Stimulated activated CD8-positive, alpha-beta memory T cell treated with anti-CD3 and anti-CD28 coated beads, Interleukin-2, amount 100 ng/mL, for 1 hour (primary cell): Measurements from ENCODE around the gene PLD1.
"Not testable (repeated sequence)": the region's sequence is repeated elsewhere in the genome, so short reads cannot be mapped to it uniquely, and the experiment has no call there.

Source experiments
- DNase-seq, 2 donors: peaks; one replicate each; pipeline ENCODE4 v3.0.0-alpha.2; 2020; ENCODE audit warnings: low read depth in 2 of 2

Gene PLD1, protein sequence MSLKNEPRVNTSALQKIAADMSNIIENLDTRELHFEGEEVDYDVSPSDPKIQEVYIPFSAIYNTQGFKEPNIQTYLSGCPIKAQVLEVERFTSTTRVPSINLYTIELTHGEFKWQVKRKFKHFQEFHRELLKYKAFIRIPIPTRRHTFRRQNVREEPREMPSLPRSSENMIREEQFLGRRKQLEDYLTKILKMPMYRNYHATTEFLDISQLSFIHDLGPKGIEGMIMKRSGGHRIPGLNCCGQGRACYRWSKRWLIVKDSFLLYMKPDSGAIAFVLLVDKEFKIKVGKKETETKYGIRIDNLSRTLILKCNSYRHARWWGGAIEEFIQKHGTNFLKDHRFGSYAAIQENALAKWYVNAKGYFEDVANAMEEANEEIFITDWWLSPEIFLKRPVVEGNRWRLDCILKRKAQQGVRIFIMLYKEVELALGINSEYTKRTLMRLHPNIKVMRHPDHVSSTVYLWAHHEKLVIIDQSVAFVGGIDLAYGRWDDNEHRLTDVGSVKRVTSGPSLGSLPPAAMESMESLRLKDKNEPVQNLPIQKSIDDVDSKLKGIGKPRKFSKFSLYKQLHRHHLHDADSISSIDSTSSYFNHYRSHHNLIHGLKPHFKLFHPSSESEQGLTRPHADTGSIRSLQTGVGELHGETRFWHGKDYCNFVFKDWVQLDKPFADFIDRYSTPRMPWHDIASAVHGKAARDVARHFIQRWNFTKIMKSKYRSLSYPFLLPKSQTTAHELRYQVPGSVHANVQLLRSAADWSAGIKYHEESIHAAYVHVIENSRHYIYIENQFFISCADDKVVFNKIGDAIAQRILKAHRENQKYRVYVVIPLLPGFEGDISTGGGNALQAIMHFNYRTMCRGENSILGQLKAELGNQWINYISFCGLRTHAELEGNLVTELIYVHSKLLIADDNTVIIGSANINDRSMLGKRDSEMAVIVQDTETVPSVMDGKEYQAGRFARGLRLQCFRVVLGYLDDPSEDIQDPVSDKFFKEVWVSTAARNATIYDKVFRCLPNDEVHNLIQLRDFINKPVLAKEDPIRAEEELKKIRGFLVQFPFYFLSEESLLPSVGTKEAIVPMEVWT

DNA sequence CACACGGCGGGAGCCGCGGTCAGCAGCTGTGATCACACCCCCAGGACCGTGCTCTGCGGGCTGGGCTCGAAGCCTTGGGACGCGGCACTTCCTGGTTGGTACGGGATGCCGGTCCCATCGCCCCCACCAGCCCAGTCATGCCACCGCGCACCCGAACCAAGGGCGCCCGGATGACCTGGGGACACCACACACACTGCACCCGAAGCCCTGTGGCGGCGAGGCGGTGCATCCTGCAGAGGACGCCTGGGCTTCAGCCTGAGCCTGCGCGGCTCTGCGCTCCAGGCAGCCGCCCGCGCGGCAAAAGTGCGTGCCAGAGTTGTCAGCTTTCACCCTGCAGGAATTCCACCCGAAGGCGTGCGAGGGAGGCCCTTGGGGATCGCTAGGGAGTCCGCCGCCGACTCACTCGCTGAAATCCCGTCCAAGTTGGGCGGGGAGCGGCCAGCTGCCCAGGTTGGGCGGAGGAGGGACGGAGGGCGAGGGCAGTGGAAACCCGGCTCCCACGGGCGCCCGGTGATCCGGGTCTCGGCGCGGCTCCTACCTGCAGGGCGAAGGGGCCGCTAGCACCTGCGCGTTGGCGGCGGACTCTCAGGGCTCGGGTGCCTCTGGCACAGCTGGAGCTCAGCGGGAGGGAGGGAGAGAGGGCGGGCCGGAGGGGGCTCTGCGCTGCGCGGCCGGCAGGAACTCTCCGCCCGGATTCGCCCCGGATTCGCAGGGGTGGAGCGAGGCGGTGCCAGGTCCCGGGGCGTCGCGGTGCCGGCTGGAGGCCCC, at the start of gene PLD1:
Gene PLD1 (minus strand): TSS at position 623 of the 768 bp plus-strand sequence. CDS start 72,432 bp downstream, outside the sequence.
- peak in 1 of 2 donors; percentile 21 for DNase-seq

DNA sequence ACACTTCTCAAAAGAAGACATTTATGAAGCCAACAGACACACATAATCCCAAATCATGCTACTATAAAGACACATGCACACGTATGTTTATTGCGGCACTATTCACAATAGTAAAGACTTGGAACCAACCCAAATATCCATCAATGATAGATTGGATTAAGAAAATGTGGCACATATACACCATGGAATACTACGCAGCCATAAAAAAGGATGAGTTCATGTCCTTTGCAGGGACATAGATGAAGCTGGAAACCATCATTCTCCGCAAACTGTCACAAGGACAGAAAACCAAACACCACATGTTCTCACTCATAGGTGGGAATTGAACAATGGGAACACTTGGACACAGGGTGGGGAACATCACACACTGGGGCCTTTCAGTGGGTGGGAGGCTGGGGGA, 48.5 kb upstream of the PLD1 start:
- DNase-seq = not testable (repeated sequence)

DNA sequence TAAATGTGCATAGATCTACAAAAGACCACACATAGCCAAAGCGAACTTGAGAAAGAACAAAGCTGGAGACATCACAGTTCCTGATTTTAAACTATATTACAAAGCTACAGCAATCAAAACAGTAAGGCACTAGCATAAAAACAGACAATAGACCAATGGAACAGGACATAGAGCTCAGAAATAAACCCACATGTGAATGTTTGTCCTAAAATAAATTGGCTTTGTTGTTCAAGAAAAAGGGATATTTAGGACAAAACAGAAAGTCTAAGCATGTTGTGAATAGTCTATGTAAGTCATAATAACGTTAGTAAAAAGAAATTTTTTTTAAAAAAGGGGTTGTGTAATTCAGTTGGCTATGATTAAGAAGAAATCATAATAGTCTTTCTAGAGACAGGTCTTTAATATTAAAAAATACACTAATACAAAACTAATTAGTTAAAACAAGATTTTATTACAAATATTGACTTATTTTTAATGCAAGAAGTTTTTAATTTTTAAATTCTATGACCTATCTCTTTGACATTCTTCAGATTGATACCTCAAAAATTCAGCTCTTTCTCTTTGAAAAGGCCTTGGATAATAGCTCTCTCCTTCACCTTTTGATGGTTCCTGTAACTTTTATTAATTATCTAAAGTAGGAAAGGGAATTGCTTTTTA, 44.5 kb upstream of the PLD1 start:
- no peak for DNase-seq

DNA sequence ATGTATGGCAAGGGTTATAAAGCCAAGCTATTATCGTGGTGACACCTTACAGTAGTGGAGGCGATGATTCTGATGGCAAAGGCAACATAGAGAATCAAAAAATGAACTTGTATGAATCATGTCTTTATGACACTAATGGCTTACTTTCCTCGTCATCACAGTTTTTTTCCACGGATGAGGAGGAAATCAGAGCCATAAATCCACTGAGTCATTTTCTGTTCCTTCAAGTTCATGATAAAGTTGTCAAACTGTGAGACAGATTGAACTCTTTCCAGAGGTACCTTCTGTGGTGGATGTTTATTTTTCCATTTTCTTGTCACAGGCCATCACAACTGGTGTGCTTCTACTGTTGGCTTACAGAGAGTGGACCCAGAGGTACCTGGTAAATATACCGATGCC, 41.4 kb upstream of the PLD1 start:
- DNase-seq = no peak

DNA sequence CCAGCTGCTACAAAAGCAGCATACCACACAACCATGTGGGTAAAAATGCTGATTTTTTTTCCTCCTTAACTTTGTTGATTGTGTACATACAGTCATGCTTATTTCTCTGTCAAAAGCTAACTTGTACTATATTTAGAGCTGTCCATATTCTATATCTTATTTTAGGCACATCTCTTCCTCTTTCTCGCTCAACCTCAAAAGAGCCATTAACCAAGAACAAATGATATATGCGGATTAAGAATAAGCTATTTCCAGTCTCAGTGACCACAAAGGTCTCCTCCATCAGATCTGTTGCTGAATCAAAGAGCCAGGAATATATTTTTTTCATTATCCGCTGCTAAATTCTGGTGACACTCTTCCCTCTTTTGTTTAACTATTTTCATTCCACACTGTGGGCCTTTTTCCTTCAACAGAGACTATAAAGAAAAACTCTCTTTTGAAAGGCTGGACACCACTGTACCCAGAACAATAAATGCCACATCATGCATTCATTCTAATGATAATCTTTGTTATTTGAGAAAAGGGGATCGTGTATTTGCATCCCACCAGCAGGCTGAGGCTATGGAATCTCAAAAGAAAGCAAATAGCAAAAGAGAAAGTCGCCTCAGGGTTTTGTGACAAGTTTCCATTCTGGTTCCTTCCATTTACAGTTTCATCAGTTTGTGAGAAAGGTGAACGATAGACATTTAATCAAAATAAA, 40.8 kb upstream of the PLD1 start:
- no peak for DNase-seq

DNA sequence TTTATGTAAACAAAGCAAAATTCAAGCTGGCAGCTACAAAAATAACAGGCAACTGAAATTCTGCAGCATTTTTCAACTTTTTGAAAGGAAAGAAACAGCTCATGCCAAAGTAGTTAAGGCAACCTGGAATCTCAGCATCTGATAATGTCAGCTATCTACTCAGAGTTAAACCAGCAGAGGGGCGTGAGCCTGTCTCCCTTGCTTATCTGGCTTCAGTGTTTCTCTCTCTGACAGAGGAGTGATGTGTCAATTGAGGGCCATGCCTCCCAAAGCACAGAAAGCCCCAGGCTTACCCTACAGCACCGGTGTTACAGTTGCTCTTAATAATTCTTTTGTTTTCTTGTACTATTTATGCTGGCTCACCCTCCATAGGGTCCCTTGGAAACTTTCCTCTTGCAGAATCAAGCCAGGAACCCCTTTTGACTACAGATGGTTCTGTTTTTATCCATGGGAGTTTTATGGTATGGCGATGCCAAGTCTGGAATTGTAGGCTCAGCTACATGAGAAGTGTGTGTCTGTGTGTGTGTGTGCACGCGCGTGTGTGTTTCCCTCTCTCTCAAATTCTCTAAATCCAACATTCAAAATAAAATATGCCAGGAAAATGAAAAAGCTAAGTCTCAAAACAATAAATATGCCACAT, 40.2 kb upstream of the PLD1 start:
- no peak for DNase-seq

DNA sequence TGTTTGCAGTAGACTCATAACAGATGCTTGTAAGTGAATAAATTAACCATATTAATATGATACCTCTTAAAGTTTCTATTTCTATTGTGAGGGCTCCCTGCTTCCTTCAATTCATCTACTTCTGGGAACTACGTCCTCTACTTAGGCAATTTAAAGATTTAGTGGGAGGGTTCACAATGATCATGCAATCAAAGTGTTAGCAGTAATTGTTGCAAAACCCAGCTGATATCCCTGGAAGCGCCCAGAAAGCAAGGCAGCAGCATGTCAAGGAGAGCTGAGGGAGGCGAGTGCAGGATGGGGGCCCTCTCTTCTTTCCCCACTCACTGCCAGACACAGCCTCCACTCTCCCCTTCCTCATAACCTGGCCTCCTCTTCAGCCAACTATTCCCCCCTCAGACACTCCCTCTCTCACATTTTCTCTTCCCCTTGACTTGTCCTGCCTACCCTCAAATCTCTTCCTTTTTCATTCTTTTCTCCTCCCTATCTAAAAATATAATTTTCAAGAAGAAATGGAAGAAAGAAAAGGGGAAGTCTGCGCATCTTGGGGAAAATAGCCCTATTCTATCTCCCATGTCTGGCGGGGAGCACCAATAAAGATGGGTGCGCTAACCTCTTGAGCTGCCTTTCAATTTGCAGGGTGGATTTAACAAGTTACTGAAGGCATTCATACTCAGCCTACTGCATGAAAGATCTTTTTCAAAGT, 39.5 kb upstream of the PLD1 start:
- DNase-seq = no peak

DNA sequence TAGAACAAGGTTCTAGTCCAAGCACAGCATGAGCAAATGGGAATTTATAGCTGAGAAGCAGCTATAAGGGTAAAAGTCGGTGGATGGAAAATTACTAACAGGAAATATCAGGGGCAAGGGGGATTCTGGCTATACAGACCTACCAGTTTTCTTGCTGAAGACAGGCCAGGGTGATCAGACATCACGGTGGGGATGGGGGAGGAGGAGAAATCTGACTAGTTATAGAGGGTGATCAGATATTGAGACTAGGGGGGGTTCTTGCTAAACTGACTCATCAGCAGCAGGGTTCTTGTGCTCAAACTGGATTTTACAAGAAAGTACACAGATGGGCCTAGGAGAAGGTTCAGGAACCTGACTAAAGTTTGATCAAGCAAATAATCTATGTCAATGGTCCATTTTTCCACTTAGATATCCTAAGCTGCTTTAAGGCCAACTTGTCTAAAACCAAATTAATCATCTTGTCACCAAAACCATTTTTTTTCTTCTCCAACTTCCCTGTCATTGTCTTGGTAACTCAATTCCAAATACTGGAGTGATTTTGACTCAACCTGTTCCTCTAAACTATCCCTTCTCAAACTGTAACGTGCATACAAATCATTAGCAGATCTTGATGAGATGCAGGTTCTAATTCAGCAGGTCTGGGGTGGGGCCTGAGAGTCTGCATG, 37.4 kb upstream of the PLD1 start:
- DNase-seq = no peak

DNA sequence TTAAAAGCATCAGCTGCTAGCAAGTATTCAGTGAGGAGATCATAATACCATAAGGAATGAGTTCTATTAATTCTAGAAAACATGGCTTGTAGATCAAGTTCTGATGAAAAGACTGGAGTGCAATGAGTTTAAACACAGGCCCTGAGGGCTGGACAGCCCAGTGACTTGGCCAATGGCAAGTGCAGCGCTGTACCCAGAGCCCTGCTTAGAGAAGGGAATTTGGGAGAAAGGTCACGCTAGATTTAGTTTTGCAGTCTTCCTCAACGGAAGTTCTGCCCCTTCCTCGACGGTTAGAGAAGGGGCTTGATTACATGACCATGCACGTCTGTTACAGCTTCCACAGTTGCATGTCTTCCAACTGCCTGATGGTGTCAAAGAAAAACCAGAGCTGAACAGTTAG, 36.9 kb upstream of the PLD1 start:
- no peak for DNase-seq

DNA sequence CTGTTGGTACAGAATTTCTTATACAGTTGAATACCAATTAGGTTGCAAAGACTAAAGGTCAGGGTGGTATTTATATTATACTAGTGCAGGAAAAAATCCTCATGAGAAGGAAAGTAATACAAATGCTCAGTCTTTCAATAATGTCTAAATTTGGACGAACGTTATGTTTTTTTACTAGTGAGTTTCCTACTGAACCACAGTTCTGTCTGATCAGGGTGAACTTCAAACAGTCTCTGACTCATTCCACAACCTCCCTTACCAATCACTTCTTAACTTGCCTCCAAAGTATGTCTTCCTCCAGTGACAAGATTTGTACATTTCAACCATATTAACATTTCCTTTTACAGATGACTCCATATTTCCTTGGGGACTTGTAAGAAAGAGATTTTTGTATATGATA, 36.3 kb upstream of the PLD1 start:
- DNase-seq = no peak

DNA sequence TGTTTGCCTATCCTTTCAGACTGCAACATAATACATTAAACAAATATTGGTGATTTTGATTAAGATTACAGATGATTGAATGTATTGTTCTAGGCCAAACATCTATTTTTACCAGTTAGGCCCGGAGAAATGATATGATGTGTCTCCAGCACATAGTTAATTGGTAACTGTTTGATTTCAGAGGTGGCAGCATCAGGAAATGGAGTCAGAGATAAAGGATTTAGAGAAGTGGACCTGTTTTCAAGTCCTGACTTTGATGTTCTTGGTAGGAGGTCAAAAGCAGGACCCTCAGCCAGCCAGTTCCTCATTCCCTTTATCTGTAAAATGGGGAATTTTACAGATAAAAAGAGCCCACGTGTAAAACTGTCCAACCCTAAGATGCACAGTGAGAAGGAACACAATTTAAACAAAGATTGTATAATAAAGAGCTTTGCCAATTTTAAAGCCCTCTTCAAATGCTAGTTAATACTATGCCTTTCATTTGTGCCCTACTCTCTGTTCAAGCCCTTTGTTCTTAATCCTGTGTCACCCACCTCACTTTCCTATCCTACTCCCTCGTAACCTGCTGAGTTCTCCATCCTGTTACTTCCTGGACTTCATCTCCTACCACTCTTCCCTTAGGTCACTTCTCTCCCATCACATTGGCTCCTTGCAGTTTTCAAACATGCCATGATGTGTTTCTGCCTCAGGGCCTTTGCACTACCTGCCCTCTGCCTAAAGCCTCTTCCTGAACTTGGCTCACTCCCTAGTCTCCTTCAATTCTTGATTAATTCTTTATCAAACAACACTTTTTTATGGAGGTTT, 35.4 kb upstream of the PLD1 start:
- DNase-seq = no peak

DNA sequence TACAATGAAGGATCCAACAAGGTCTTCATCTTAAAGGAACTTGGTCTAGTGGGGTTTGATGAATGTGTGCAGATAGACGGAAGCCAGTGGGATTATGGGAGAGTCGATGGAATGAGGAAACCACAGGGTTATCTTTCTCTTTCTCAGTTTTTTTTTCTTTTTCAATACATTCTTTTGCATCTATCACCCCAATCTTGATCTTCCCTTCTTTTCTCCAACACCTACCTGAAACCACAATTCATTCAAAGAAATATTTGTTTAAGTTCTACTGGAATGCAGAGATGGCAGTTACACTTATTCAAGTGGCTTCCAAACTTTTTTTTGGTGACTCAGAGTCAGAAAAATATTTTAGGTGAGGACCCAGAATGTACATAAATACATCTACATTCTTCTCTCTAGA, 34.6 kb upstream of the PLD1 start:
- no peak for DNase-seq

DNA sequence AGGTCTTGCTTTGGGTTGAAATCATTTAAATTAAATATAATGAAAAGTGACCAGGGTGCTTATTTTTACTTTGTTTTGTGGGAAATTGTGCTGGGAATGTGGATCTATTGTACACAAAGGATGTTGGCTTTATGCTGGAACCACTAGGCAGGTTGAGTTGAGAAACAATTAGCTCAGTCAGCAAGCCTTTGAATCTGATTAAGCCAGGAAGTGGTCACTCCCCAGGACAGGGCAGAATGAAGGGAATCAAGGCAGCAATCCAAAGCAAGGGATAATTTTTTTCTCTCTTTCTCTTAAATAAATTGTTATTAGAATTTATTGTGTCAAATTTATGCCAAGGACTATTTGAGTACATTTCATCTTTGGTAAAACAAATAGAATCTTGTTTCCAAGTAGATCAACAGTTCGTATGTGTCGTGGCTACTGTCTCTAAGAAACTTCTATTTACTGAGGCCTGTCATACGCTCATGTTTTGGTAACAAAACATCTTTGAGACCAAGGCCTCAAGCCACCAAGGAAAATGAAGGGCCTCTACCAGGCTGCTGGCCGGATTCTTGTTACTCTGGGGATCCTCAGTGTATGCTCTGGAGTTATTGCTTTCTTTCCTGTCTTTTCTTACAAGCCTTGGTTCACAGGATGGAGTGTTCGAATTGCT, 32.7 kb upstream of the PLD1 start, which contains the start of gene TMEM212:
Gene TMEM212 (plus strand): TSS at position 486 of the 655 bp plus-strand sequence. CDS start 35 bp downstream, at position 521.
- DNase-seq = no peak

DNA sequence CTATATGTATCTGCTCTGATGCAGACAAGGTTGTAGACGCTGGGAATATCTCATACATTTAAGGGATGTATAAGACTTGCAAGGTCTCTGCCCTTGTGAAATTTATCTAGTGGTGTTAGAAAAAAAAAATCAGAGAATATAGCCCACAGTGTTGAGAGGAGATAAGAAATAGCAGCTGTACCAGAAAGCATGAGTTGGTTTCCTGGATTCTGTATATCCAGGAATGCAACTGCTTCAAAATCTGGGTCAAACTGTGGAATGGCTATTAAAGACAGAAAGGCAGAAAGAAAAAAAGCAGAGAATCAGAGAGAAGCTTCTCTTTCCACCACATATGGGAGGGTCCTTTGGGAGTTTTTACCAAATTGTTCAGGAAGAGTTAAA, 31.3 kb upstream of the PLD1 start:
- no peak for DNase-seq

DNA sequence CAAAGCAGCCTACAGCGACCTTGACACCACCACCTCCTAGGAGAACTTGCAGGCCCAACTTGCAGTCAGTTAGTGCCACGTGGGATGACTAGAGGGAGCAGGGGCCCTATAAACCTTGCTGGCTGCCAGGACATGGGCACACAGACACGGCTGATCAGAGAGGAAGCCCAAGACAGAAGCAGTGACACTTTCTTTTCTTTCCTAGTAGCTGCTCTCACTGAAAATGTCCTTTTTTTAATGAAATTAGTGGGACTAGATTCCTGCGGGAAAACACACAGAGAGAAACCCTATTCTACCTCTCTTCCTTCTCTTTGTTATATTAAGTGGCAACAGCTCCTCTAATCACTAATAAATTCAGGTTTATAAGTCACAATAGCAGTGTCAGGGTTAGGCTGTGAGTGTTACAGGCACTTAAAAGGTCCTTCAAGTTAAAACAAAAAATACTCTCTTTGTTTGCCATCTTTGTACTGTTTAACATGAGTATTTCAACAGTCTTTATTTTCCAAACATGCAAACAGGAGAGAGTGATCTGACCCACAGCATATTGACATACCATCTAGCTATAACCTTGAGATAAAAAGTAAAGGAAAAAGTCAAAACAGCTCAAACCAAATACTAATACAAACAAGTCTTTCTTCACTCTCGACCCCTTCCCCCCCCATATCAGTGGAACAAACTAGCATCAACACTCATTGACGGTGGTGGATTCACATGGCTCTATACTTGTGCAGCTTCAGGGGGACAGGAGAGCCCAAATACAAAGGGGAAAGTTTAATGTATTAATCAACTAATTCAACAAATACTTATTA, 30.7 kb upstream of the PLD1 start:
- no peak for DNase-seq

DNA sequence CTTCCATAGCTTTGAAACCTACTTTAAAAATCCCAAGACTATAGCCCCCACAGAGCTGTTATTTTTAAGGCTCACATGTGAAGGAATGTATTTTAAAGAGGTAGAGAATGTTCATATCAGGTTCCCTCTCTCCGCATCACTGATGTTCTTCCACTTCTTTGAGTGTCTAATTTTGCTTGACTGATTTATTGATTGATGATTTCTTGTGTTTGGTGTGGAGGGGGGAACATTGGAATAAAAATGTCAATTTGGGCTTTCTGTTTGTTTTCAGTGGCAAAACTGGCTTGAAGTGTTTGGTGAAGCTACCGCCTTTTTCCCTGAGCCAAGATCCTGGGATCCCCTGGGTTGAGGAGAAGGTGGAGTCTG, 30.1 kb upstream of the PLD1 start:
- no peak for DNase-seq

DNA sequence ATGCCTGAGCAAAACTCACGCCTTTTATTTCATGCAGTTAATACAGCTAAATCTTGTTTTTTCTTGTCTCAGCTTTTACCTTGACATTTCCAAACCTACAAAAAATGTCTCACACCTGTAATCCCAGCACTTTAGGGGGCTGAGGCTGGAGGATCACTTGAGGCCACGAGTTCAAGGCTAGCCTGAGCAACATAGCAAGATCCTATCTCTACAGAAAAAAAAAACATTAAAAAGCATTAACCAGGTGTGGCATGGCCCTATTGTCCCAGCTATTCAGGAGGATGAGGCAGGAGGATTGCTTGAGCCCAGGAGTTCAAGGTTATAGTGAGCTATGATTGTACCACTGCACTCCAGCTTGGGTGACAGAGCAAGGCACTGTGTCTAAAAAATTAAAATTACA, 29.0 kb upstream of the PLD1 start:
- no peak for DNase-seq
